NCI-H226 (cell line): ENCODE data around the gene PTS.

ENCODE experiments used
- DNase-seq: peaks from one replicate; pipeline ENCODE4 v3.0.0-alpha.2; 2015

The PTS gene

GRCh38 chr11:112268406-112268805, 42.2 kb downstream of the PTS start:
- no peak for DNase-seq

- no peak for DNase-seq
Measured at GRCh38 chr11:112269139-112269538, 42.9 kb downstream of the PTS start.

GRCh38 chr11:112270551-112271180, 44.4 kb downstream of the PTS start:
- DNase-seq, result no peak

- no peak for DNase-seq
Measured at GRCh38 chr11:112271242-112271641, 45.0 kb downstream of the PTS start.

DNA sequence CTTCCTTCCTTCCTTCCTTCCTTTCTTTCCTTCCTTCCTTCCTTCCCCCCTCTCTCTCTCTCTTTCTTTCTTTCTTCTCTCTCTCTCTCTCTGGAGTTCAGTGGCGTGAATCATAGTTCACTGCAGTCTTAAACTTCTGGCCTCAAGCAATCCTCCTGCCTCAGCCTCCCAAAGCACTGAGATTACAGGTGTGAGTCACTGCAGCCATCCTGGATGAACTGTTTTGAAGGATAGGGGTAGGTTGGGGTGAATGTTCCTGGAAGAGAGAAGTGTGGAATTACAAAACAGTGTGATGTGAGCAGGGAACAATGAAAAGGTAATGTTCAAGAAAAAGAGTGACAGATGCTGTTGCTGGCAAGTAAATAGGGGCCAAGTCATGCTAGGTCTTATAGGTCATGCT, 46.8 kb downstream of the PTS start:
- DNase-seq, result peak; percentile 50

- DNase-seq, result no peak
Measured at GRCh38 chr11:112274007-112274783, 48.0 kb downstream of the PTS start.

DNA sequence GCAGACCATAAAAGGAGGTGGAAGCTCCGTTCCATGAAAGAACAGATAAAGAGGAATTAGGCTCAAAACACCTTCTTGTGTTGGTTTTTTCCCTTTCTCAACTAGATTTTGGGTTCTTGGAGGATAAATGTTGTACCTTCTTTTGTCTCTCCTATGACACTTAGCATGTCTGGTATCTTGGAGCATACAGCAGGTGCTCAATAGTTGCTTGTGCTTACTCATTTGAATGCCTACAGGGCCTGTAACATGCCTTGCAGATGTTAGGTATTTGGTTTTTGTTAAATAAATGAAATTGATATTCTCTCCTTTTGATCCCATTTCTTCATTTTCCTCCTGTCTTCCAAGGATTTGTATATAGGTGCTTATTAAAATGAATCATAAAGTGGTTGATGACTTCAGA, 50.8 kb downstream of the PTS start:
- DNase-seq, result no peak

DNA sequence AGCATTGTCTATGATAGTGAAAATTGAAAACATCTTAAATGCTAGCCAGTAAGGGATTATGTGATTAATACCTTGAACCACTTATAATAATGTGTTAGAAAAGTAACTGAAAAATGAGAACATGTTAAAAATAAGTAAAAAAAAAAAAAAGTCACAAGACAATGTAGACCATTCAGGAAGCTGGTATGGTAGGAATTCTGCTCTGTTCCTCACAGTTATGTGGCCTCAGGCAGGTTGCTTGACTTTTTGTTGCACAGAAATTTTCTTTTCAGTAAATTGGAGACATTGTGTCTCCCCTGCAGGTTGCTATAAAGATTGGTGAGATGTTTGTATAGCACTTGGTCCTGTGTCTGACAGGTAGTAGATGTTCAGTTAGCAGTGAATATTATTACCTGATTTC, 51.7 kb downstream of the PTS start:
- no peak for DNase-seq

DNA sequence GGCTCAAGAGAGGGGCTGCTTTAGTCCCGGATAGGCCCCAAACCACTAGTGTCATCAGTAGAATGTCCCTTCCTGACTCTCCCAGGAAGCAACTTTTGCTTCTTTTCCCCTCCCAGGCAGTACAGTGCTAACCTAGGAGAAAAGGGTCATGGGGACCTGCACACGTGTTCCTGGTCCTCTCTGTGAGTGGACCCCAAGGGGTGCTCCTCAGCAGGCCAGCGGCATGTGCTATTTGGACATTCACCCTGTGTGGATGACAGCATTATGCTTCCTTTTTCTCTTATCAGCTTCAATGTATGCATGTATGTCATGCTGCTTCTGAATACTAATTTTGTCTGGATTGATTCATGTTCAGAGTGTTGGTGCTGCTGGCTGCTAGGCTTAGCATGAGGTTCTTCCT, 52.6 kb downstream of the PTS start:
- DNase-seq, result no peak

DNA sequence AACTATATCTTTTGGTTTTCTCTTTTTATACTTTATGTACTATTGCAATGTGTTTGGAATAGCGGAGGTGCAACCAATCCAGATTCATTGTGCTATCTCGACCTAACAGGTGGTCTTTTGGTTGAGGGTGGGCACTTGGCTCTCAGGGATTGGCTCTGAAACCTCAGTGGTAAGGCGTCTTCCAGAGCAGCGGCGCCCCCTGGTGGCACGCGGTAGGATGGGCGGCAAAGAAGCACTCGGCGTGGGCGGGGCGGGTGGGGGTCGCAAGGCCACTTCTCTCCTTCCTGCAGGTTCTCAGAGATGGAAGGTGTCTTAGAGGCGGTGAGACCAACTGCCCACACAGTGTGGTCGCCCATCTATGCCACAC, 53.7 kb downstream of the PTS start:
- no peak for DNase-seq

DNA sequence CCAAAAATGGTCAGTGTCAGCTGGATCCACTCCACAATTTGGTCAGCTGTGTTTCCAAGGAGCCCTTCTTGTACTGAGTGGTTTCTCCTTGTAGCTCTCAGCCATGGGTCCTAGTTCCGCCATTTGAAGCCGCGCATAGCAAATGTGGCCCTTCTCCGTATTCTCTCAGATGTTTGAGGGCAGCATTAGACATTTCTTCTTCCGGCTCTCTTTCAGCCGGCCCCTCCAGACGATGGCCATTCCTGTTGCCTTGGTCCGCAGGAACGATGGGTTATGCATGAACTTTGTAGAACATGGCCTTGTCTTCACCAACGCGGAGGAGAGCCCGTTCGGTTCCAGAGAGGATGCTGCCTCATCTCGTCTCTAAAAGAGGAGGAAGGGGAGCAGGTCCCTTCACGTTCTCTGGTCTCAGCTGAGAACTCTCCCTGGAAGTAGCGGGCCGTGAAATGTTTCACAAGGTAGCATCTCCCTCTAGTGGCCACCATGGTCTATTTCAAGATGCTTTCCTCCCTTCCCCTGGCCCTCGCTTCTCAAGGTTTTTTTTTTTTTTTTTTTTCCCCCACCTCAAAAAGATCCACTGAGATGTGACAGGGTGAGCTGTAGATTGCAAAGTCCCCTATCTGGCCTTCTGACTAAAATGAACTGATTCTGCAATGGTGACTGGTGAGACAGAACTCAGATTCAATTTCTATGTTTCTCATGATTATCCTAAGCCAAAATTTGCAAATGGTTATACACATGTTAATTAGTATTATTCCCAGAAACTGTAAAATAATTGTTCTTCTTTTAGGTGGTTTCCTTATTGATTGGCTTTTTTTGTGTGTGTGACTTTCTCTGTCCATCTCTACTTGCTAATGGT, 54.3 kb downstream of the PTS start:
- DNase-seq, result peak; percentile 62

GRCh38 chr11:112281726-112282125, 55.5 kb downstream of the PTS start:
- no peak for DNase-seq
